Liver (tissue), 9 donors: ENCODE data around the gene CYSLTR2. TPM values are rescaled to one million over a fixed set of nuclear protein-coding genes. Genes with fewer than 3 reads are reported as not detected.

ENCODE experiments used
- DNase-seq: peaks from one replicate; pipeline ENCODE4 v3.0.0-alpha.2; 2017; ENCODE audit warnings: low spot score
- H3K27ac ChIP-seq, 2 donors: one replicate each; pipeline ENCODE4 v1.7.0; 2013; ENCODE audit warnings: inconsistent platforms in 2 of 2, low read length in 2 of 2, control low read depth in 1 of 2, low read depth in 1 of 2, mild to moderate bottlenecking in 1 of 2
- H3K27me3 ChIP-seq, 4 donors: one replicate each; pipeline versions ENCODE4 v1.6.1 to v1.7.0; 2013; ENCODE audit warnings: low read length in 3 of 4, inconsistent platforms in 1 of 4, mild to moderate bottlenecking in 1 of 4, moderate library complexity in 1 of 4; ENCODE audit not compliant: control insufficient read depth in 4 of 4, insufficient read depth in 4 of 4
- H3K36me3 ChIP-seq, 4 donors: one replicate each; pipeline versions ENCODE4 v1.6.1 to v1.7.0; 2013; ENCODE audit warnings: low read length in 3 of 4, mild to moderate bottlenecking in 3 of 4, low read depth in 1 of 4, moderate library complexity in 1 of 4; ENCODE audit not compliant: control insufficient read depth in 4 of 4, insufficient read depth in 3 of 4
- H3K4me1 ChIP-seq, 4 donors: one replicate each; pipeline versions ENCODE4 v1.6.1 to v1.7.0; 2013; ENCODE audit warnings: low read length in 3 of 4, mild to moderate bottlenecking in 3 of 4, moderate library complexity in 1 of 4; ENCODE audit not compliant: control insufficient read depth in 4 of 4, insufficient read depth in 4 of 4
- H3K4me3 ChIP-seq, 3 donors: one replicate each; pipeline versions ENCODE4 v1.6.1 to v1.7.0; 2013; ENCODE audit warnings: low read length in 3 of 3, control low read depth in 1 of 3, low read depth in 1 of 3, mild to moderate bottlenecking in 1 of 3
- H3K9ac ChIP-seq, 2 donors: one replicate each; pipeline ENCODE4 v1.7.0; 2013; ENCODE audit warnings: low read length in 2 of 2, mild to moderate bottlenecking in 2 of 2, moderate library complexity in 2 of 2, control low read depth in 1 of 2, low read depth in 1 of 2
- H3K9me3 ChIP-seq, 4 donors: one replicate each; pipeline versions ENCODE4 v1.6.1 to v1.7.0; 2013; ENCODE audit warnings: low read length in 3 of 4; ENCODE audit not compliant: control insufficient read depth in 4 of 4
- EGR1 ChIP-seq, 2 donors: IDR thresholded peaks; 2 replicates each; pipeline ENCODE4 v1.6.1; 2016 to 2018; ENCODE audit warnings: antibody characterized with exemption in 2 of 2, low read depth in 2 of 2
- FOXA2 ChIP-seq: IDR thresholded peaks from 2 replicates; pipeline ENCODE4 v1.6.1; 2016; ENCODE audit warnings: antibody characterized with exemption
- GABPA ChIP-seq, 2 donors: IDR thresholded peaks in 1 of 2; conservative IDR thresholded peaks in 1 of 2; 2 replicates each; pipeline ENCODE4 v1.6.1; 2016; ENCODE audit warnings: antibody characterized with exemption in 2 of 2, mild to moderate bottlenecking in 1 of 2, moderate library complexity in 1 of 2
- HNF4A ChIP-seq, 2 donors: conservative IDR thresholded peaks; 2 replicates each; pipeline ENCODE4 v1.6.1; 2016; ENCODE audit warnings: antibody characterized with exemption in 2 of 2, mild to moderate bottlenecking in 2 of 2
- JUND ChIP-seq, 2 donors: IDR thresholded peaks; 2 replicates each; pipeline ENCODE4 v1.6.1; 2016; ENCODE audit warnings: antibody characterized with exemption in 2 of 2
- NR2F2 ChIP-seq: IDR thresholded peaks from 2 replicates; pipeline ENCODE4 v1.6.1; 2016; ENCODE audit warnings: antibody characterized with exemption
- RAD21 ChIP-seq, 2 donors: IDR thresholded peaks; 2 replicates each; pipeline ENCODE4 v1.6.1; 2016; ENCODE audit warnings: antibody characterized with exemption in 2 of 2, mild to moderate bottlenecking in 2 of 2
- RXRA ChIP-seq, 2 donors: IDR thresholded peaks; 2 replicates each; pipeline ENCODE4 v1.6.1; 2017 to 2018; ENCODE audit warnings: antibody characterized with exemption in 2 of 2, mild to moderate bottlenecking in 1 of 2
- SP1 ChIP-seq: IDR thresholded peaks from 2 replicates; pipeline ENCODE4 v1.6.1; 2018; ENCODE audit warnings: antibody characterized with exemption, mild to moderate bottlenecking
- TAF1 ChIP-seq: conservative IDR thresholded peaks from 2 replicates; pipeline ENCODE4 v1.6.1; 2016; ENCODE audit warnings: antibody characterized with exemption, mild to moderate bottlenecking
- YY1 ChIP-seq: IDR thresholded peaks from 2 replicates; pipeline ENCODE4 v1.6.1; 2016; ENCODE audit warnings: antibody characterized with exemption, mild to moderate bottlenecking
- WGBS: extraction: QIAGEN DNeasy Blood & Tissue Kit; methylation state at CpG from one replicate; pipeline ENCODE4 v1.1.7; 2013; 5-methylcytosine and 5-hydroxymethylcytosine counted together
- polyA plus RNA-seq, 2 donors: library from polyadenylated mRNA; stranded (reverse) in 1 of 2; unstranded in 1 of 2; fragments of 200-250 nt in 1 of 2; fragments of >200 nt in 1 of 2; fragmentation: Nextera tagmentation in 1 of 2; extraction: Ambion mirVana in 1 of 2; gene quantifications; one replicate each; pipeline versions ENCODE4 v1.2.1 to v1.2.3, GENCODE V29; 2013 to 2015
- total RNA-seq, 2 donors: library from RNA; depleted of rRNA; stranded (reverse); fragments of >200 nt; gene quantifications; one replicate each; pipeline ENCODE4 v1.2.3, GENCODE V29; 2014
- TF ChIP-seq, protein P1 (sequence below): IDR thresholded peaks from 2 replicates; pipeline ENCODE4 v1.6.1; 2016; ENCODE audit warnings: antibody characterized with exemption
- TF ChIP-seq, protein P2 (sequence below): IDR thresholded peaks from 2 replicates; pipeline ENCODE4 v1.6.1; 2016; ENCODE audit warnings: antibody characterized with exemption, mild to moderate bottlenecking
- TF ChIP-seq, protein P3 (sequence below): IDR thresholded peaks from 2 replicates; pipeline ENCODE4 v1.6.1; 2016; ENCODE audit warnings: antibody characterized with exemption
- TF ChIP-seq, protein P4 (sequence below): fragments of 150-350 bp; IDR thresholded peaks from 2 replicates; pipeline ENCODE4 v1.5.1; 2017; ENCODE audit warnings: improper control_type of control experiment, low read depth, low read length; ENCODE audit not compliant: missing input control
- donor health status: healthy.
- donor health status: healthy.
- donor health status: healthy.
- donor health status: healthy.
- donor health status: healthy.

CYSLTR2 gene
- total and polyA plus RNA-seq, 4 donors: 0.07 to 0.37 (median 0.15) TPM

DNA sequence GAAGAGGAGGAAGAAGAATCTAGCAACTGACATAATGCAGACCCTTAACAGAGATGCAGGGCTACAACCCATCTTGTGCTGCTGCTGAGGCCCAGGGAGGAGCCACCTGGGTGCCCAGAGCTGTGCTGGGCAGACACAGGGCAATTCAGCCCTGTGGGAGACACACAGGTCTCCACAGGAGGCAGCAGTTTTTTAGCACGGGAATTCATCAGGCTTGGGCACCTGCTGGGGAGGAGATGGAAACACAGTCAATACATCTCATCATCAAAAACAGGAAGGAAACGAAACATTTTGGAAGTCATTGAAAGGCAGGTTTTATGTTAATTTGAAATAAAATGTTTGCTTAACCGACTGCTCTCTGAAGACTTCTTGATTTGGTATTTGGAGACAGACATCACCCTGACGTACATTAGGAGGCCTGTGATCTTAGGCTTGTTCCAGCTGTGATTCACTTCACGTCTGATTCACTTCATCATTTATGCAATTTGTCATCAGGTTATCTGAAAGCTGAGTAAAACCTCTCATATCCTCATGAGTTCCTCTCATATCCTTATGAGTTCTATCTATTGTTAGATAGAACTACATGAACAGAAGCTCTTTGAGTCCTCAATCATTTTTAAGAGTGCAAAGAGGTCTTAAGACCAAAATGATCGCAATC is 77.4 kb downstream of the CYSLTR2 start:
- TF ChIP-seq JUND (IDR thresholded peaks at IDR 0.05) (no peak), GABPA (IDR thresholded peaks at IDR 0.05 in 1 of 2, conservative IDR thresholded peaks at IDR 0.05 in 1 of 2) (no peak), SP1 (no peak), HNF4A (conservative IDR thresholded peaks at IDR 0.05) (no peak), FOXA2 (no peak), EGR1 (IDR thresholded peaks at IDR 0.05; ENCODE audit: low read depth in 2 of 2) (no peak), NR2F2 (no peak), RXRA (IDR thresholded peaks at IDR 0.05) (no peak)
- TF ChIP-seq, protein P1, sequence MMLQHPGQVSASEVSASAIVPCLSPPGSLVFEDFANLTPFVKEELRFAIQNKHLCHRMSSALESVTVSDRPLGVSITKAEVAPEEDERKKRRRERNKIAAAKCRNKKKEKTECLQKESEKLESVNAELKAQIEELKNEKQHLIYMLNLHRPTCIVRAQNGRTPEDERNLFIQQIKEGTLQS: no peak
- TF ChIP-seq, protein P2, sequence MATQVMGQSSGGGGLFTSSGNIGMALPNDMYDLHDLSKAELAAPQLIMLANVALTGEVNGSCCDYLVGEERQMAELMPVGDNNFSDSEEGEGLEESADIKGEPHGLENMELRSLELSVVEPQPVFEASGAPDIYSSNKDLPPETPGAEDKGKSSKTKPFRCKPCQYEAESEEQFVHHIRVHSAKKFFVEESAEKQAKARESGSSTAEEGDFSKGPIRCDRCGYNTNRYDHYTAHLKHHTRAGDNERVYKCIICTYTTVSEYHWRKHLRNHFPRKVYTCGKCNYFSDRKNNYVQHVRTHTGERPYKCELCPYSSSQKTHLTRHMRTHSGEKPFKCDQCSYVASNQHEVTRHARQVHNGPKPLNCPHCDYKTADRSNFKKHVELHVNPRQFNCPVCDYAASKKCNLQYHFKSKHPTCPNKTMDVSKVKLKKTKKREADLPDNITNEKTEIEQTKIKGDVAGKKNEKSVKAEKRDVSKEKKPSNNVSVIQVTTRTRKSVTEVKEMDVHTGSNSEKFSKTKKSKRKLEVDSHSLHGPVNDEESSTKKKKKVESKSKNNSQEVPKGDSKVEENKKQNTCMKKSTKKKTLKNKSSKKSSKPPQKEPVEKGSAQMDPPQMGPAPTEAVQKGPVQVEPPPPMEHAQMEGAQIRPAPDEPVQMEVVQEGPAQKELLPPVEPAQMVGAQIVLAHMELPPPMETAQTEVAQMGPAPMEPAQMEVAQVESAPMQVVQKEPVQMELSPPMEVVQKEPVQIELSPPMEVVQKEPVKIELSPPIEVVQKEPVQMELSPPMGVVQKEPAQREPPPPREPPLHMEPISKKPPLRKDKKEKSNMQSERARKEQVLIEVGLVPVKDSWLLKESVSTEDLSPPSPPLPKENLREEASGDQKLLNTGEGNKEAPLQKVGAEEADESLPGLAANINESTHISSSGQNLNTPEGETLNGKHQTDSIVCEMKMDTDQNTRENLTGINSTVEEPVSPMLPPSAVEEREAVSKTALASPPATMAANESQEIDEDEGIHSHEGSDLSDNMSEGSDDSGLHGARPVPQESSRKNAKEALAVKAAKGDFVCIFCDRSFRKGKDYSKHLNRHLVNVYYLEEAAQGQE: no peak
- TF ChIP-seq, protein P3, sequence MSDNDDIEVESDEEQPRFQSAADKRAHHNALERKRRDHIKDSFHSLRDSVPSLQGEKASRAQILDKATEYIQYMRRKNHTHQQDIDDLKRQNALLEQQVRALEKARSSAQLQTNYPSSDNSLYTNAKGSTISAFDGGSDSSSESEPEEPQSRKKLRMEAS: no peak
- H3K36me3 ChIP-seq: no peaks in the 10 kb centered on the region

DNA sequence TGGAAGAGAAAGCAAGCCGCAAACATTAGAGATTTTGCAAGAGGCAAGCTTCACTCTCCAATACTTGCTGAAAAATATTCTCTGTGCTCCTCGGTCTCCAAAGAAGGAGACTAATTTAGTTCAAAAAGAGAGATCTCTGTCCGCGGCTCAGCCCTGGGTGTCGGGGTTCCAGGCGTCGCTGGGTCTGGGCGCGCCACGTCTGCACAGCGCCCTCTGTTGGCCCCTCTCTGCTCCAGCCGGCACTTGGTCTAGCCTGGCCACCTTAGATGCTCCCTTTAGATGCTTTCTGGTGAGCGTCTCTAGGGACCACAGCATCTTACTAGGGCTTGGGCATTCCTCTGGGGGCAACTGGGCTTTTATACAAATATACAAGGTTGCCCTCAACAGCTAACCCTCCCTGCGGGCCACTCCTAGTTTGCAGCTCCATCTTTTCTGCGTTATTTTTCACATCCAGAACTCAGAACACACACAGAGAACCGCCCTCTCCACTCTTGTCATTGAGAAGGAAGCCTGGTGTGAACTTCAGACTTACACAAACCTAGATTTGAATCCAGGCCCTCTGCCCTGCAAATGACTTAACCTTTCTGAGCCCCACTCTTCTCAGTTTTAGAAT is 78.3 kb downstream of the CYSLTR2 start:
- Histone ChIP-seq H3K4me3 (peak overlapping the region in 1 of 3 donors; percentile 14), H3K27ac (no peak overlapping the region), H3K4me1 (no peaks in the 10 kb centered on the region), H3K36me3 (no peaks in the 10 kb centered on the region), H3K9ac (no peak overlapping the region), H3K9me3 (no peaks in the 10 kb centered on the region), H3K27me3 (peaks cover 0 to 3% (median 0%) of the 10 kb centered on the region in 4 donors)
- DNase-seq: peak; percentile 63
- TF ChIP-seq NR2F2 (no peak), TAF1 (no peak), FOXA2 (no peak), JUND (IDR thresholded peaks at IDR 0.05) (no peak), RXRA (IDR thresholded peaks at IDR 0.05) (peak in 1 of 2 donors; percentile 52), SP1 (no peak), EGR1 (IDR thresholded peaks at IDR 0.05; ENCODE audit: low read depth in 2 of 2) (no peak), RAD21 (IDR thresholded peaks at IDR 0.05) (peak; percentile 63 to 86), GABPA (IDR thresholded peaks at IDR 0.05 in 1 of 2, conservative IDR thresholded peaks at IDR 0.05 in 1 of 2) (no peak), HNF4A (conservative IDR thresholded peaks at IDR 0.05) (no peak), YY1 (no peak)
- TF ChIP-seq, protein P2: no peak
- TF ChIP-seq, protein P3: no peak
- TF ChIP-seq, protein P4, sequence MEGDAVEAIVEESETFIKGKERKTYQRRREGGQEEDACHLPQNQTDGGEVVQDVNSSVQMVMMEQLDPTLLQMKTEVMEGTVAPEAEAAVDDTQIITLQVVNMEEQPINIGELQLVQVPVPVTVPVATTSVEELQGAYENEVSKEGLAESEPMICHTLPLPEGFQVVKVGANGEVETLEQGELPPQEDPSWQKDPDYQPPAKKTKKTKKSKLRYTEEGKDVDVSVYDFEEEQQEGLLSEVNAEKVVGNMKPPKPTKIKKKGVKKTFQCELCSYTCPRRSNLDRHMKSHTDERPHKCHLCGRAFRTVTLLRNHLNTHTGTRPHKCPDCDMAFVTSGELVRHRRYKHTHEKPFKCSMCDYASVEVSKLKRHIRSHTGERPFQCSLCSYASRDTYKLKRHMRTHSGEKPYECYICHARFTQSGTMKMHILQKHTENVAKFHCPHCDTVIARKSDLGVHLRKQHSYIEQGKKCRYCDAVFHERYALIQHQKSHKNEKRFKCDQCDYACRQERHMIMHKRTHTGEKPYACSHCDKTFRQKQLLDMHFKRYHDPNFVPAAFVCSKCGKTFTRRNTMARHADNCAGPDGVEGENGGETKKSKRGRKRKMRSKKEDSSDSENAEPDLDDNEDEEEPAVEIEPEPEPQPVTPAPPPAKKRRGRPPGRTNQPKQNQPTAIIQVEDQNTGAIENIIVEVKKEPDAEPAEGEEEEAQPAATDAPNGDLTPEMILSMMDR: peak; percentile 59
- TF ChIP-seq, protein P1: no peak
- WGBS: 36% methylated on average over 16 of the region's 16 CpGs

More for the DNA sequence above, 77.4 kb downstream of the CYSLTR2 start:
- H3K4me3 ChIP-seq: no peak overlapping the region
- H3K9me3 ChIP-seq: no peaks in the 10 kb centered on the region
- H3K27me3 ChIP-seq: peaks cover 0 to 3% (median 0%) of the 10 kb centered on the region in 4 donors
- DNase-seq: no peak
- H3K4me1 ChIP-seq: no peaks in the 10 kb centered on the region
- H3K27ac ChIP-seq: no peak overlapping the region
- WGBS: 84% methylated on average over 6 of the region's 6 CpGs
- no peak overlapping the region for H3K9ac ChIP-seq
